Spinal cord (tissue), 10 donors: ENCODE results near the gene TSPAN32. TPM values are rescaled to one million over a fixed set of nuclear protein-coding genes. Genes with fewer than 3 reads are reported as not detected.

Experiments used
- DNase-seq, 6 donors: peaks; one replicate each; pipeline versions ENCODE4 v3.0.0 to v3.0.0-alpha.2; 2013 to 2015; ENCODE audit warnings: low spot score in 6 of 6, low read depth in 4 of 6
- H3K27ac ChIP-seq: one replicate; pipeline ENCODE4 v1.5.1; 2013; ENCODE audit warnings: low read depth, low read length, control low read depth
- H3K27me3 ChIP-seq: one replicate; pipeline ENCODE4 v1.6.1; 2013; ENCODE audit warnings: low read length; ENCODE audit not compliant: control insufficient read depth, insufficient read depth
- H3K36me3 ChIP-seq: one replicate; pipeline ENCODE4 v1.6.1; 2013; ENCODE audit warnings: low read length; ENCODE audit not compliant: control insufficient read depth, insufficient read depth
- H3K4me1 ChIP-seq: one replicate; pipeline ENCODE4 v1.6.1; 2013; ENCODE audit warnings: low read length; ENCODE audit not compliant: control insufficient read depth, insufficient read depth
- H3K4me3 ChIP-seq: one replicate; pipeline ENCODE4 v1.5.1; 2013; ENCODE audit warnings: low read depth, low read length, control low read depth
- H3K9me3 ChIP-seq: one replicate; pipeline ENCODE4 v1.6.1; 2013; ENCODE audit warnings: low read length; ENCODE audit not compliant: control insufficient read depth, insufficient read depth
- WGBS: methylation state at CpG from one replicate; pipeline ENCODE4 v1.1.5; 2013; ENCODE audit warnings: missing lambda C conversion rate; ENCODE audit not compliant: insufficient coverage; 5-methylcytosine and 5-hydroxymethylcytosine counted together
- polyA plus RNA-seq, 2 donors: library from polyadenylated mRNA; unstranded; fragments of 120-200 nt; gene quantifications; one replicate each; pipeline ENCODE4 v1.2.1, GENCODE V29; 2013; ENCODE audit not compliant: insufficient read length in 2 of 2
- total RNA-seq, 2 donors: library from RNA; depleted of rRNA in 1 of 2; stranded (reverse); fragments of 120-200 nt in 1 of 2; fragments of >200 nt in 1 of 2; gene quantifications; one replicate each; pipeline versions ENCODE4 v1.2.3 to v1.2.4, GENCODE V29; 2013 to 2014
- donor health status: healthy.

Gene TSPAN32
- total and polyA plus RNA-seq, 4 donors, result 0.90 to 2.8 (median 2.1) TPM

GRCh38 chr11:2296913-2297622, 4.7 kb upstream of the TSPAN32 start:
- Histone ChIP-seq H3K36me3 (no peaks in the 10 kb centered on the region), H3K4me3 (no peak overlapping the region), H3K4me1 (peaks cover 7% of the 10 kb centered on the region), H3K27me3 (no peaks in the 10 kb centered on the region), H3K9me3 (no peaks in the 10 kb centered on the region), H3K27ac (no peak overlapping the region)
- DNase-seq, result no peak
- 90% methylated on average over 12 of the region's 13 CpGs for WGBS

GRCh38 chr11:2297623-2298030, 4.2 kb upstream of the TSPAN32 start:
- 50% methylated on average over 1 of the region's 1 CpG for WGBS
- Histone ChIP-seq H3K4me3 (no peak overlapping the region), H3K36me3 (no peaks in the 10 kb centered on the region), H3K9me3 (no peaks in the 10 kb centered on the region), H3K27me3 (no peaks in the 10 kb centered on the region), H3K27ac (no peak overlapping the region), H3K4me1 (peaks cover 12% of the 10 kb centered on the region)
- DNase-seq, result no peak

GRCh38 chr11:2298131-2298794, 3.5 kb upstream of the TSPAN32 start:
- H3K4me1 ChIP-seq, result peaks cover 18% of the 10 kb centered on the region
- H3K36me3 ChIP-seq, result no peaks in the 10 kb centered on the region
- no peaks in the 10 kb centered on the region for H3K27me3 ChIP-seq
- H3K4me3 ChIP-seq, result no peak overlapping the region
- no peaks in the 10 kb centered on the region for H3K9me3 ChIP-seq
- no peak for DNase-seq
- no peak overlapping the region for H3K27ac ChIP-seq
- 82% methylated on average over 13 of the region's 14 CpGs for WGBS

GRCh38 chr11:2298795-2299761, 2.7 kb upstream of the TSPAN32 start:
- DNase-seq, result peak in 1 of 6 donors; percentile 11
- peaks cover 26% of the 10 kb centered on the region for H3K4me1 ChIP-seq
- no peaks in the 10 kb centered on the region for H3K36me3 ChIP-seq
- 64% methylated on average over 18 of the region's 18 CpGs for WGBS
- H3K27me3 ChIP-seq, result no peaks in the 10 kb centered on the region
- no peak overlapping the region for H3K27ac ChIP-seq
- no peaks in the 10 kb centered on the region for H3K9me3 ChIP-seq
- H3K4me3 ChIP-seq, result no peak overlapping the region

GRCh38 chr11:2299773-2300172, 2.0 kb upstream of the TSPAN32 start:
- DNase-seq, result no peak
- Histone ChIP-seq H3K36me3 (peaks cover 2% of the 10 kb centered on the region), H3K9me3 (no peaks in the 10 kb centered on the region), H3K27me3 (no peaks in the 10 kb centered on the region), H3K4me1 (peaks cover 32% of the 10 kb centered on the region), H3K4me3 (no peak overlapping the region), H3K27ac (no peak overlapping the region)
- WGBS, result 80% methylated on average over 2 of the region's 10 CpGs

- no peak overlapping the region for H3K27ac ChIP-seq
- WGBS, result 89% methylated on average over 16 of the region's 19 CpGs
- no peaks in the 10 kb centered on the region for H3K27me3 ChIP-seq
- H3K4me3 ChIP-seq, result no peak overlapping the region
- H3K4me1 ChIP-seq, result peaks cover 38% of the 10 kb centered on the region
- DNase-seq, result no peak
- H3K36me3 ChIP-seq, result peaks cover 2% of the 10 kb centered on the region
- no peaks in the 10 kb centered on the region for H3K9me3 ChIP-seq
These were observed 1.4 kb upstream of the TSPAN32 start for GRCh38 chr11:2300290-2300935.

GRCh38 chr11:2300936-2301630, 730 bp upstream of the TSPAN32 start:
- H3K9me3 ChIP-seq, result no peaks in the 10 kb centered on the region
- H3K27me3 ChIP-seq, result no peaks in the 10 kb centered on the region
- H3K27ac ChIP-seq, result no peak overlapping the region
- WGBS, result 58% methylated on average over 24 of the region's 24 CpGs
- H3K4me1 ChIP-seq, result peaks cover 45% of the 10 kb centered on the region
- H3K4me3 ChIP-seq, result no peak overlapping the region
- DNase-seq, result no peak
- H3K36me3 ChIP-seq, result peaks cover 2% of the 10 kb centered on the region

- Histone ChIP-seq H3K27me3 (no peaks in the 10 kb centered on the region), H3K4me3 (no peak overlapping the region), H3K36me3 (peaks cover 2% of the 10 kb centered on the region), H3K9me3 (no peaks in the 10 kb centered on the region), H3K27ac (no peak overlapping the region), H3K4me1 (peaks cover 58% of the 10 kb centered on the region)
- DNase-seq, result no peak
- WGBS, result 70% methylated on average over 12 of the region's 16 CpGs
These were observed 588 bp downstream of the TSPAN32 start for GRCh38 chr11:2302306-2302895.
